Astrocyte of the spinal cord (primary cell): ENCODE data around the gene NRXN3.
A peak's percentile ranks its signal among the peaks of the same experiment; 100 is the strongest.
"Not testable (repeated sequence)": the region's sequence is repeated elsewhere in the genome, so short reads cannot be mapped to it uniquely, and the experiment has no call there.

ENCODE experiments used
- DNase-seq: peaks from one replicate; pipeline ENCODE4 v3.0.0; 2011; ENCODE audit warnings: low read depth, low spot score
- H3K4me3 ChIP-seq: 2 replicates; pipeline ENCODE4 v1.5.1; 2011; ENCODE audit warnings: low read depth, mild to moderate bottlenecking, low read length, moderate library complexity
- in situ Hi-C: cut with HindIII; loops from 2 replicates; pipeline ENCODE4 v1.10.0; 2017; ENCODE audit warnings: low sequenced_read_pairs
- TF ChIP-seq, protein P1 (sequence below): IDR thresholded peaks from 2 replicates; pipeline ENCODE4 v1.5.1; 2012; ENCODE audit warnings: low read depth, mild to moderate bottlenecking, low read length, inconsistent platforms

The NRXN3 gene

GRCh38 chr14:78479127-78479780 lies 309.1 kb downstream of the NRXN3 start:
- in situ Hi-C loops = no loop called here
- DNase-seq = peak; percentile 11

GRCh38 chr14:78484028-78484427 lies 313.9 kb downstream of the NRXN3 start:
- TF ChIP-seq, protein P1, sequence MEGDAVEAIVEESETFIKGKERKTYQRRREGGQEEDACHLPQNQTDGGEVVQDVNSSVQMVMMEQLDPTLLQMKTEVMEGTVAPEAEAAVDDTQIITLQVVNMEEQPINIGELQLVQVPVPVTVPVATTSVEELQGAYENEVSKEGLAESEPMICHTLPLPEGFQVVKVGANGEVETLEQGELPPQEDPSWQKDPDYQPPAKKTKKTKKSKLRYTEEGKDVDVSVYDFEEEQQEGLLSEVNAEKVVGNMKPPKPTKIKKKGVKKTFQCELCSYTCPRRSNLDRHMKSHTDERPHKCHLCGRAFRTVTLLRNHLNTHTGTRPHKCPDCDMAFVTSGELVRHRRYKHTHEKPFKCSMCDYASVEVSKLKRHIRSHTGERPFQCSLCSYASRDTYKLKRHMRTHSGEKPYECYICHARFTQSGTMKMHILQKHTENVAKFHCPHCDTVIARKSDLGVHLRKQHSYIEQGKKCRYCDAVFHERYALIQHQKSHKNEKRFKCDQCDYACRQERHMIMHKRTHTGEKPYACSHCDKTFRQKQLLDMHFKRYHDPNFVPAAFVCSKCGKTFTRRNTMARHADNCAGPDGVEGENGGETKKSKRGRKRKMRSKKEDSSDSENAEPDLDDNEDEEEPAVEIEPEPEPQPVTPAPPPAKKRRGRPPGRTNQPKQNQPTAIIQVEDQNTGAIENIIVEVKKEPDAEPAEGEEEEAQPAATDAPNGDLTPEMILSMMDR = no peak
- no peak overlapping the region for H3K4me3 ChIP-seq
- DNase-seq = no peak
- in situ Hi-C loops = no loop called here

More at GRCh38 chr14:78479127-78479780, 309.1 kb downstream of the NRXN3 start:
- H3K4me3 ChIP-seq = no peak overlapping the region
- TF ChIP-seq, protein P1 = no peak

DNA sequence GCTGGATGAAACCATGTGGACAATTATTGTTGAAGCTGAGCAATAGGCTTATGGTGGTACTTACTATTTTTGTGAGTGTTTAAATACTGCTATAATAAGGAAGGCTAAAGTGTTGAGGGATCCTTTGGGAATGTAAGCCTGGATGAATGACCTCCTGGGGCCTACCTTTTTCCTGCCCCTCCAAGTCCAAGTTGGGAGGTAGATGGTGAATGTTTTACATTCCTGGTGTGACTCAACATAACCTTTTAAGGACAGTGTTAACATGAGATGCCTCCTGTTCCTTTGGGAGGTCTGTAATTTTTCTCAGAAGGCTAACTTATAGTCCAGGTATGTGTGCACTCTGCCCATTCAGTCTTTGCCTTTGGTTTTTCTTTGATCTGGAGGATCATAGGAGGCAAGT lies 315.9 kb downstream of the NRXN3 start:
- in situ Hi-C loops = no loop called here
- TF ChIP-seq, protein P1 = no peak
- no peak overlapping the region for H3K4me3 ChIP-seq
- DNase-seq = no peak

DNA sequence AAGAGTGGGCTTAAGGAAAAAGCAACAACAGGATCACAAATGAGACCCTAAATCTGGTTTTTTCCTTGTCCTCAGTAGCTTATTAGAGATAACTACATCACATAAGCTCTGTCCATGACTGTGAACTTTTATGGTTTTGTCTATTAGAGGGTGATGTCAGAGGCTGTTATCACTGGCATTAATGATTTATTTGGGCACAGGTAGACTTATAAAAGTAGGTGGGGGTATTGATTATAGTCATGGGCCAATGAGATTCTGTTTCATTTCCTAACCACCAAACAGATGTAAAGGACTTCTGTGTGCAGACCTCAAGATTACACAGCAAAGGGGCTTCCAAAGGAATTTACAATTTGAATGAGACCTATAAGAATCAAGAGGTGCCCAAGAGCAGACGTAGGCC lies 316.4 kb downstream of the NRXN3 start:
- TF ChIP-seq, protein P1 = no peak
- DNase-seq = no peak
- no peak overlapping the region for H3K4me3 ChIP-seq
- in situ Hi-C loops = no loop called here

DNA sequence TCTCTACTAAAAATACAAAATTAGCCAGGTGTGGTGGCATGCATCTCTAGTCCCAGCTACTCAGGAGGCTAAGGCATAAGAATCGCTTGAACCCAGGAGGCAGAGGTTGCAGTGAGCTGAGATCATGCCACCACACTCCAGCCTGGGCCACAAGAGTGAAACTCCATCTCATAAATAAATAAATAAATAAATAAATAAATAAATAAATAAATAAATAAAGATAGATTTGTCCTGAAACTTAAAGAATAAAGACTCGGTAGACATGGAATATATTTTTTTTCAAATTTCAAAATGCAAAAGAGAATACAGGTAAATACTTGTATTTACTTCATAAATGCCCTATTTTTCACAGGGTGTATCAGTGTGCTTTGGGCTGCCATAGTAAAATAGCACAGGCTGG lies 317.4 kb downstream of the NRXN3 start:
- in situ Hi-C loops, H3K4me3 ChIP-seq, DNase-seq: not testable (repeated sequence)

GRCh38 chr14:78488938-78489337 lies 318.8 kb downstream of the NRXN3 start:
- in situ Hi-C loops = no loop called here

DNA sequence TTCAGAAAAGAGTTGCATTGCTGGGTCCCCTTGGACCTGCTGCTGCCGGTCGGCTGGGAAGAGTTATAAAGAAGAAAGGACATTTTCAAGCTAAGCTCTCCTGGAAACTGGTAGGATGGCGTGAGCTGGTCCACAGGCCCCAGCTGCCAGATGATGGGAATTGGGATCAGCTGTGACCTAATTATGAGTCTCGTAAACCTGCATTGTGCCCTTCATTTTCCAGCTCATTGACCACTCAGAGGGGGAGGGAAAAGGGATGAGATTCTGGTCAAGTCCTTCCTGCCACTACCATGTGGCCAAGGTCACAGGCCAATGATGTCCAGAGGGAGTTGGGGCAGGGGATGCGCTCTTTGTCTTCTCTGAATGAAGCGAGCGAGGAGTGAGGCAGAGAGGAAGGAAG lies 320.9 kb downstream of the NRXN3 start:
- H3K4me3 ChIP-seq = no peak overlapping the region
- in situ Hi-C loops = no loop called here
- TF ChIP-seq, protein P1 = no peak
- DNase-seq = no peak

More at GRCh38 chr14:78488938-78489337, 318.8 kb downstream of the NRXN3 start:
- H3K4me3 ChIP-seq = no peak overlapping the region
- TF ChIP-seq, protein P1 = no peak
- no peak for DNase-seq
